BLaER1 (cell line): ENCODE measurements around the gene CUX1.

Experiments used
- H3K27ac ChIP-seq: shearing (Covaris generic); formaldehyde crosslinking; 2 replicates; pipeline ENCODE4 v1.8.1; 2022
- H3K27me3 ChIP-seq: shearing (Covaris generic); formaldehyde crosslinking; 2 replicates; pipeline ENCODE4 v1.8.1; 2022
- H3K36me3 ChIP-seq: shearing (Covaris generic); formaldehyde crosslinking; 2 replicates; pipeline ENCODE4 v1.8.1; 2022
- H3K4me1 ChIP-seq: shearing (Covaris generic); formaldehyde crosslinking; 2 replicates; pipeline ENCODE4 v1.8.1; 2022
- H3K4me2 ChIP-seq: shearing (Covaris generic); formaldehyde crosslinking; 2 replicates; pipeline ENCODE4 v1.8.1; 2022
- H3K4me3 ChIP-seq: shearing (Covaris generic); formaldehyde crosslinking; 2 replicates; pipeline ENCODE4 v1.8.1; 2022
- H3K9ac ChIP-seq: shearing (Covaris generic); formaldehyde crosslinking; 2 replicates; pipeline ENCODE4 v1.8.1; 2022
- H3K9me3 ChIP-seq: shearing (Covaris generic); formaldehyde crosslinking; 2 replicates; pipeline ENCODE4 v1.8.1; 2022
- H4K20me1 ChIP-seq: shearing (Covaris generic); formaldehyde crosslinking; 2 replicates; pipeline ENCODE4 v1.8.1; 2022
- Cebpa-rat ChIP-seq: shearing (Covaris generic); IDR thresholded peaks from 2 replicates; pipeline ENCODE4 v1.8.1; 2022

Gene CUX1

DNA sequence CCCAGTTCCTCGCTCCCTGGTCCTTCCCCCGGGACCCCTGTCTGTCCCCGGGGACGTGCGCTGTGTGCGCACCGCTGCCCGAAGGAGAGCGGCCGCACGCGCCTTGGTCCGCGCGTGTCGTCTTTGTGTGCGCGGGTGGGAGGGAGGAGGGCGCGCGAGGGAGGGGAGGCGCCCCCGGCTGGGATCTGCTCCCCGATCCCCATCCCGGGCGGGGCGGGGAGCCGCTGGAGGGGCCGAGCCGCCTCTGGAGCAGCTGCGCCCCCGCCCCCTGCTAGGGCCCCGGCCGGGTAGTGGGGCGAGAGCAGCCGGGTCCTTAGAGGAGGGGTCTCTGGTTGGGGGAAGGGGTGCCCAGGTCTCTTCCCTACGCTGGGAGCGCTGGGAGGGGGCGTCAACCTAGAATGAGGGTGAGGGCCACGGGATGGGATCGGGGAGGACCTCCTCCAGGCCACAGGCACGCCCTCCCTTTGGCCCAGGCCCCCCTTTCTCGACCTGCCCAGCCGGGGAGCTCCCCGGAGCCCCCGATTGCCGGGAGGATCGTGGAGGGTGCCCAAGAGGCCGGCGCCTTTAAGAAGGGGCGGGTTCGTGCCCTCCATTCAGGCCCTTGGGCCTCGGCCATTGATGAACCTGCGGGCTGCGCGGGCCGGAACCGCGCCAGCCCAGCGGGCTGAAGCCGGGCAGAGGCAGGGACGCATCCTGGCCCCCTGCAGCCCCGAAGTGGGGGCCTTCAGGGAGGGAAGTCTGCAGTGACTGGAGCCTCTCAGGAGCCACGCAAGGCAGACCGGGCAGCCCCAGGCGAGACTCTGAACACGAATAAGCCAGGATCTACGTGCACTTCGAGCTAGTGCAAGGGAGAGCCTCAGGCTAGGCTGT is 469.9 kb downstream of the CUX1 start:
- no peak for TF ChIP-seq Cebpa-rat
- H3K9ac ChIP-seq: peak overlapping the region; percentile 87
- no peaks in the 10 kb centered on the region for H3K9me3 ChIP-seq
- H3K4me1 ChIP-seq: peaks cover 77% of the 10 kb centered on the region
- peak overlapping the region; percentile 84 for H3K27ac ChIP-seq
- peak overlapping the region; percentile 100 for H3K4me2 ChIP-seq
- peaks cover 68% of the 10 kb centered on the region for H4K20me1 ChIP-seq
- no peaks in the 10 kb centered on the region; the same call in 1 of the 2 replicates for H3K27me3 ChIP-seq
- H3K36me3 ChIP-seq: peaks cover 15% of the 10 kb centered on the region; the same call in 1 of the 2 replicates
- H3K4me3 ChIP-seq: peak overlapping the region; percentile 93

- peaks cover 83% of the 10 kb centered on the region for H3K4me1 ChIP-seq
- peak overlapping the region; percentile 87 for H3K9ac ChIP-seq
- H3K4me3 ChIP-seq: peak overlapping the region; percentile 93
- no peak for TF ChIP-seq Cebpa-rat
- peak overlapping the region; percentile 84 for H3K27ac ChIP-seq
- H3K27me3 ChIP-seq: no peaks in the 10 kb centered on the region; the same call in 1 of the 2 replicates
- H4K20me1 ChIP-seq: peaks cover 74% of the 10 kb centered on the region
- H3K9me3 ChIP-seq: no peaks in the 10 kb centered on the region
- H3K36me3 ChIP-seq: peaks cover 15% of the 10 kb centered on the region; the same call in 1 of the 2 replicates
- H3K4me2 ChIP-seq: peak overlapping the region; percentile 100
Observed at GRCh38 chr7:102287981-102288278, 470.5 kb downstream of the CUX1 start.

GRCh38 chr7:102288285-102288930 is 471.0 kb downstream of the CUX1 start:
- peaks cover 15% of the 10 kb centered on the region; the same call in 1 of the 2 replicates for H3K36me3 ChIP-seq
- H4K20me1 ChIP-seq: peaks cover 78% of the 10 kb centered on the region
- H3K9ac ChIP-seq: peak overlapping the region; percentile 87
- peak overlapping the region; percentile 100 for H3K4me2 ChIP-seq
- TF ChIP-seq Cebpa-rat: no peak
- peaks cover 83% of the 10 kb centered on the region for H3K4me1 ChIP-seq
- no peaks in the 10 kb centered on the region; the same call in 1 of the 2 replicates for H3K27me3 ChIP-seq
- H3K4me3 ChIP-seq: peak overlapping the region; percentile 93
- H3K9me3 ChIP-seq: no peaks in the 10 kb centered on the region
- peak overlapping the region; percentile 84 for H3K27ac ChIP-seq

DNA sequence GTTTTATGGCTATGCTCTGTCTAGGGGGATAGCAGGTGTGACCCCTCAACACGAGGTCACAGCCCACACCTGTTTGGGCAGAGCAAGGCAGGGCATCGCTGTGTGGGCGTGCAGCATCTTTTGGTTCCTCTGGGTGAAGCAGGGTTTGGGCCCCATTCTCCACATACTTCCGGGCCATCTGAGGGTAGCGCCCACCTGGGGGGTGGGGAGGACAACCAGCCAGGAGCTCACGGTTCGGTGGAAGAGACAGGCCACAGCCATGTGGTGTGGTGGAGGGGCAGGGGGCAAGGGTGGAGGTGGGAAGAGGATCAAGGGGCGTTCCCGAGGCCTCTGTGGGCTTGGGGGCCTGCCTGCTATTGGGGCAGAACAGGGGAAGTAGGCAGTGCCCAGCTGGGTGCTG is 471.6 kb downstream of the CUX1 start:
- Histone ChIP-seq H3K4me3 (peak overlapping the region; percentile 93), H3K36me3 (peaks cover 15% of the 10 kb centered on the region; the same call in 1 of the 2 replicates), H4K20me1 (peaks cover 85% of the 10 kb centered on the region), H3K4me1 (peaks cover 83% of the 10 kb centered on the region), H3K27me3 (no peaks in the 10 kb centered on the region; the same call in 1 of the 2 replicates), H3K27ac (peak overlapping the region; percentile 84), H3K4me2 (peak overlapping the region; percentile 100), H3K9me3 (no peaks in the 10 kb centered on the region), H3K9ac (peak overlapping the region; percentile 87)
- TF ChIP-seq Cebpa-rat: no peak

DNA sequence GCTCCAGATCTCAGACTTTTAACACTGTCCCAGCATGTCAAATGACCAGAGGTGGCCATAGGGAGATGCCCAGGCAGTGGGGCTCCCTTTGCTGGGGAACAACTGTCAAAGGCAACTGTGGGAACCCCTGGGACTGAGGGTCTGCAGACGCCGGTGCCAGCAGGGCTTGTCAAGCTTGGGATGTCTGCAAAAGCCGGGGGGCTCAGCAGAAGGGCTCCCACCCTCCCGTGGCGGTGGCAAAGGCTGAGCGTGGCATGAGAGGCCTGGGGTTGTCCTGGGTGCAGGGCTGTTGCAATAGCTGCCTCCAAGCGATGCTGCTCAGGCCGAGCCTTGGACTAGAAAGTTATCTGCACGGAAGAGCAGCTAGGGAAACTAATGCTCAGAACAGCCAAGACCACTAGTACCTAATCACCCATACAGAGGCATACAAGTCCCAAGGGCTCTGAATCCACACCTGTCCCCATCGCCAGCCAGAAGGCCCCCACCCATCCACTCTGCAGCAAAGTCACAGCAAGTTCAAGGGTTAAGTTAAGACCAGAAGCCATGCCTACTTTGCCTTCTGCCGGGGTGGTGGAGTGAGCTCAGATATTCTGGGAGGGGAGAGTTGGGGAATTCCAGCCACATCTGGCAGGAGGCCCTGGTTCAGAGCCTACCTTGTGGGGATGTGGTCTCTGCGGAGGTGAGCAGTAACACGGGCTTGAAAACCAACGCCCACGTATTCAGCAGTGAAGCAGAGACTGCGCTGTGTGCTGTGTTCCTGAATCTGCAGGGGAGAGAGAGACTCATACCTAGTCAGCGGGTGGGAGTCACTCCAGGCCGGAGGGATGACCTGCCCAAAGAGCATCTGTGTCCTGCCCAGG is 473.9 kb downstream of the CUX1 start:
- peaks cover 83% of the 10 kb centered on the region for H3K4me1 ChIP-seq
- H3K4me3 ChIP-seq: no peak overlapping the region
- peak overlapping the region; percentile 9; the same call in 1 of the 2 replicates for H3K4me2 ChIP-seq

GRCh38 chr7:102291916-102292267 is 474.5 kb downstream of the CUX1 start:
- Histone ChIP-seq H3K4me2 (no peak overlapping the region), H3K27ac (no peak overlapping the region)

More for the DNA sequence above, 473.9 kb downstream of the CUX1 start:
- peaks cover 91% of the 10 kb centered on the region for H4K20me1 ChIP-seq
- H3K9me3 ChIP-seq: no peaks in the 10 kb centered on the region
- H3K36me3 ChIP-seq: peaks cover 15% of the 10 kb centered on the region; the same call in 1 of the 2 replicates
- no peak overlapping the region for H3K27ac ChIP-seq
- no peak for TF ChIP-seq Cebpa-rat
- H3K27me3 ChIP-seq: no peaks in the 10 kb centered on the region
- no peak overlapping the region for H3K9ac ChIP-seq

GRCh38 chr7:102292813-102293798 is 475.7 kb downstream of the CUX1 start:
- TF ChIP-seq Cebpa-rat: no peak
- Histone ChIP-seq H3K36me3 (peaks cover 23% of the 10 kb centered on the region; the same call in 1 of the 2 replicates), H4K20me1 (peaks cover 92% of the 10 kb centered on the region), H3K4me3 (no peak overlapping the region), H3K4me1 (peaks cover 81% of the 10 kb centered on the region), H3K27ac (no peak overlapping the region), H3K4me2 (peak overlapping the region; percentile 70), H3K9ac (no peak overlapping the region), H3K9me3 (no peaks in the 10 kb centered on the region), H3K27me3 (no peaks in the 10 kb centered on the region)

More at GRCh38 chr7:102291916-102292267, 474.5 kb downstream of the CUX1 start:
- no peak for TF ChIP-seq Cebpa-rat
- H3K36me3 ChIP-seq: peaks cover 15% of the 10 kb centered on the region; the same call in 1 of the 2 replicates
- peaks cover 94% of the 10 kb centered on the region for H4K20me1 ChIP-seq
- H3K9me3 ChIP-seq: no peaks in the 10 kb centered on the region
- no peak overlapping the region for H3K4me3 ChIP-seq
- no peaks in the 10 kb centered on the region for H3K27me3 ChIP-seq
- H3K4me1 ChIP-seq: peaks cover 87% of the 10 kb centered on the region
- no peak overlapping the region for H3K9ac ChIP-seq

DNA sequence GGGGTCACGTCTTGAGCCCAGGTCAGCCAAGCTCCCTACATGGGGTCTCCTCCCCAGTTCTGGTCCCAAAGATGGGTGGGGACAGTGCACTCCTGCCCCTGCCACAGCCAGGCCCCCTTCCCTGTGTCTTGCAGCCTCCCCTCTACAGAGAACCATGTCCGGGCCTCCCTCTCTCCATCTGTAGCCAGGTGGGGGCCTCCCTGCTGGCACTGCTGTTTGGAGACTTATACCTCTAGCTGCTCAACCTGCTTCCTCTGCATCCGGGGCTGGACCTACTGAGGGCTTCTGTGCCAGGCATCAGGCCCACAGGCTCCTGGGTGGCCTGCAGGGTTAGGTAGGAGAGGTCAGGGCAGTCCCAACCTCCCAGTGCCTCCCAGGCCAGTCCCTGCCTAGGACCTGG is 477.2 kb downstream of the CUX1 start:
- H3K4me2 ChIP-seq: peak overlapping the region; percentile 70
- H4K20me1 ChIP-seq: peaks cover 81% of the 10 kb centered on the region

More for the DNA sequence above, 477.2 kb downstream of the CUX1 start:
- no peak for TF ChIP-seq Cebpa-rat
- H3K4me3 ChIP-seq: no peak overlapping the region
- peaks cover 23% of the 10 kb centered on the region; the same call in 1 of the 2 replicates for H3K36me3 ChIP-seq
- H3K9me3 ChIP-seq: no peaks in the 10 kb centered on the region
- H3K4me1 ChIP-seq: peaks cover 70% of the 10 kb centered on the region
- no peaks in the 10 kb centered on the region for H3K27me3 ChIP-seq
- H3K27ac ChIP-seq: peak overlapping the region; percentile 56; the same call in 1 of the 2 replicates
- H3K9ac ChIP-seq: no peak overlapping the region
